GM19452 (cell line): ENCODE data around the gene GPC6.

Experiments used
- ATAC-seq: cut with Tn5 transposase; IDR thresholded peaks from one replicate; pipeline ENCODE4 v1.9.1; 2021; ENCODE audit not compliant: unreplicated experiment

GPC6 gene

DNA sequence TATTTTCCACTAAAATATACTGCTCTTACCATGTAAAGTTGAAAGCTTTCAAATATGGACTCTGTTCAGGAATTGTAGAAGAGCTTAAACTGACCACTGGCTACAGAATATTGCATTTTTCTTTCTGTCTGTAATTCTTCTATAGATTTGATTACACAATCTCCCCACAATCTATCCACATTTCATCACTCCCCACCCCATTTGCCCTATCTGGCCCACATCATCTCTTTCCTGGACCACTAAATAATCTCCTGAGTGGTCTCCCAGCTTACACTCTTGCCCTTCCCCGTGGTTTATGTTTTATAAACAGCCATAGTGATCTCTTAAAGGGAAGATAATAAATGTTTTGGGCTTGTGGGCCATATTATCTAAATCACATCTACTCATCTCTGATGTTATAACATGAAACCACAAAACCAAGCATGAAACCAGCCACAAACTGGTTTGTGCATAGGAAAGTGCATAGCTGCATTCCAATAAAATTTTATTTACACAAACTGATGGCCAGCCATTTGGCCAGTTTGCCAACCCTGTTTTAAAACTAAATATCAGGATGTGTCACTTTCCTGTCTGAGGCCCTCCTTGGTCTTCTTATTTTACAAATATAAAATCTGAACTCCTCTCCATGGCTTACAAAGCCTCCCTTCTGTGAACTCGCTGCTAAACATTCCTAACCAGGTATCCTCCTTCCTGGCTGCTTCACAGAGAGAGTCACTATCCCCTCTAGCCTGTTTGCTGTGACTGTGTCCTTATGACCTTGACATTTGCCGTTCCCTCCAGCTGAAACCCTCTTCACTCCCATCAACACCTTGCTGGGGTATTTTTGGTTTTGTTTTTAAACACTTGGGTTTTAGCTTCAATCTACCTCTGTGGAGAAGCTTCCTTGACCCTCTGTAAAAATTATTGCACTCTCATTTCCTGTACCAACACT, 500.9 kb downstream of the GPC6 start:
- ATAC-seq, result no peak

GRCh38 chr13:93729383-93729782, 502.8 kb downstream of the GPC6 start:
- ATAC-seq, result no peak

DNA sequence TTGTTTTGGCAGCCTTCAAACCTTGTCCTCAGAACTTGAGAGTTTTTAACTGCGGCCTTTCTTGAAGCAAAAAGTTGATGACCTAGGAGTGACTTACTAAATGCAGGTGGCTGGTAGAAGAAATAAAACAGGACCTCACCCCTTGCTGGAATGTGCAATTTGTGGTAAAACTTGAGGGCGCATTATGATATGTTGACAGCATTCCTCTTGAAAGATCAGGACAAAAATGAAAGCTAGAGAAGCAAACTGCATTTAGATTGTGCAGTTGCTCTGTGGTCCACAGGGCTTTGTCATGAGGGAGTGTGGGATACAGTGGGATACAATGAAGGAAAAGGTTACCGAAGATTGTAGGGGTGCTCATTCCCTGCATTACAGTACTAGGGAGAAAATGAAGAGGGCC, 504.2 kb downstream of the GPC6 start:
- no peak for ATAC-seq

DNA sequence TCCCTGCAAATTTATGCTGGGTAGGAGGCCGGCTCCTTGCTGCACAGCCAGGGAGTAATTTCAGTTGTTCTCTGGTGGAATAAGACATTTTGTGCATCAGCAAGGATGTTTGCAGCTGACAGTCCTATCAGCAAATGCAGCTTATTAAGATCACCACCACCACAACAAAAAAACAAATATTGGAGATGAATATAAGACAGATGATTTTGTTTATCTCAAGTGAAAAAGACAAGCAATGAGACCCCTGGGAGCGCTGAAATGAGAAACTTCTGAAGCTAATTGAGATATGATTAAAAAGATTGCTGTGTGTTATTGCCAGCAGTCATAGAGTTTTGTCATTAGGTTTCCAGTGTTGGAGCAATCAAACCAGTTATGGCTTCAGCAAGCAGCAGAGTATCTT, 505.6 kb downstream of the GPC6 start:
- no peak for ATAC-seq

GRCh38 chr13:93736081-93736480, 509.5 kb downstream of the GPC6 start:
- no peak for ATAC-seq

- no peak for ATAC-seq
These were observed 510.3 kb downstream of the GPC6 start for GRCh38 chr13:93736909-93737308.

DNA sequence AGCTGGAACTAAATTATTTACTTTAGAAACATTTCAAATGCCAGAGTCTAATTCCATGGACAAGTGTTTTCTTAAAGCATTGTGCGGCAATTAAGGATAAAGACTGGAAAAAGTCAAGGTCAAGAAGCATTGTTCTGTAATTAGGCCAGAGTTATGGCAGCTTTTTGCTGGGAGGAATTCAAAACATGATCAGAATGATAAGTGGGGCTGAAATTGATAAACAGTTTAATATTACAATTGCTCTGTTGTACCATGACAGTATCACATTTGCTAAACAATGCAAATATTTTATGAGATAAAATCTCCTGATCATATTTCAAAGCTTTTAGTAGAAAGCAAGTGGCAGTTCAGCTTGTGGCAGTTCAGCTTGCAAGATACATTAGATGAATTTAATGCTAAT, 513.7 kb downstream of the GPC6 start:
- no peak for ATAC-seq

GRCh38 chr13:93744033-93744432, 517.4 kb downstream of the GPC6 start:
- no peak for ATAC-seq

- ATAC-seq, result no peak
These were observed 518.3 kb downstream of the GPC6 start for GRCh38 chr13:93744886-93745285.

GRCh38 chr13:93745884-93746283, 519.3 kb downstream of the GPC6 start:
- ATAC-seq, result no peak

- no peak for ATAC-seq
These were observed 520.0 kb downstream of the GPC6 start for GRCh38 chr13:93746589-93746988.

DNA sequence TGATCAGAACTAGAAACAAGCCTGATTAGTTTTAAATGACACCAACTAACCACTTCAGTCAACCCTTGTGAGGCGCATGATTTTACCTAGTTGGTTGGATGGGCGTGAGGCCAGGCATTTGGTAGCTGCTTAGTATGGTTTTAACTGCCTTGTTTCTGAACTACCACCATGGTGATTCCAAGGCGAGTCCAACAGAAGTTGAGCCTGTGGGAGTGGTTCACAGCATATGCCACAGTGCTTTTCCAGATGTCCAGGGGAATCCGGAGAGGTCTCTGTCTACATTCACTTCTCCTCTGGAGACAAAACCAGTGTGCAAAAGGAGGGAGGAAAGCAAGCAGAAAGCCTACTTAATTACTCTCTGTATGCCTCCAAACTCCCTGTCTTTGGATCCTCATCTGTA, 524.1 kb downstream of the GPC6 start:
- ATAC-seq, result no peak

DNA sequence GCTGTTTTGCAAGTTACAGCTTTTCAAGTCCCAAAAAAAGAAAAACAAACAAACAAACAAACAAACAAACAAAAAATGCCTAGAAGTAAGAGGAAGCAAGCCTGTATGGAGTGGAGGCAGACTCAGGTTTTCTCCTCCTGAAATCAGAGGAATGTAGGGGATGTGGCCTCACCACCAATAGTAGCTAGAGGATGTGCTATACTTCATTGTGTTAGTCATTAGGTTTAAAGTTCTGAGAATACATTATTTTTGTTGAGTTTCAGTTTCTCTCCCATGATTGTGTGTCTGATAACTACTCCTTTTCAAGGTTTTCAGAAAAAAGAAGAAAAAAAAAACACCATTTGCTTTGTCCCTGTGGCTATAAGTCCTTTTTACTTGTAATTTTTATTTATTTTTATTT, 524.5 kb downstream of the GPC6 start:
- no peak for ATAC-seq

- ATAC-seq, result no peak
These were observed 525.9 kb downstream of the GPC6 start for GRCh38 chr13:93752541-93752940.

DNA sequence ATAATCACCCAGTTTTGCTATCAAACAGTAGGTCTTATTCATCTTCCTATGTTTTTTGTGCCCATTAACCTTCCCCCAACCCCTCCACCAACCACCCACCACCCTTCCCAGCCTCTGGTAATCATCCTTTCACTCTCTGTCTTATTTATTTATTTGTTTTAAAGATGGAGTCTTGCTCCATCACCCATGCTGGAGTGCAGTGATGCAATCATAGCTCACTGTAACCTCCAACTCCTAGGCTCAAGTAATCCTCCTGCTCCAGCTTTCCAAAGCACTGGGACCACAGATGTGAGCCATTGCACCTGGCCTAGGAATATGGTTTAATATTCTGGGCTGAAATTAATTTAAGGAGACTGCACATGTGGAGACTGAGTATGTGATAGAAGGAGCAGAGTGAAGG, 527.0 kb downstream of the GPC6 start:
- no peak for ATAC-seq

DNA sequence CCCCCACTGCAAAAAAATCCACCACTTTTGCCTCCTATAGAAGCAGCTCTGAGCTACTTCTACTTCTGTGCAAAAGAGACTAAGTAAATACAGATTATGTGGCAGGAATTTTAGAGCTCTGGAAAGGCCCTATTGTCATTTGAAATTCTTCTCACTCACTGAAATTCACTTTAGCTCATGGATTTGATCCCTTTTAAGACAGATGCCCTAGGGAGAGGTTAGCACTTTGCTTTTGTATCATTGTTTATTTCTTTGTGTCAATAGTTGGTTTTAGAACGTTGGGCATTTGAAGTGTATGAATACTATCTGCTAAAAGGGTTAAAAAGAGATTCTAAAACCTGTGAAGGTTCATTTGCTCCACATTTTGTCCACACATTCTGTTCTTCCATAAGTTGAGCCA, 528.7 kb downstream of the GPC6 start:
- no peak for ATAC-seq

DNA sequence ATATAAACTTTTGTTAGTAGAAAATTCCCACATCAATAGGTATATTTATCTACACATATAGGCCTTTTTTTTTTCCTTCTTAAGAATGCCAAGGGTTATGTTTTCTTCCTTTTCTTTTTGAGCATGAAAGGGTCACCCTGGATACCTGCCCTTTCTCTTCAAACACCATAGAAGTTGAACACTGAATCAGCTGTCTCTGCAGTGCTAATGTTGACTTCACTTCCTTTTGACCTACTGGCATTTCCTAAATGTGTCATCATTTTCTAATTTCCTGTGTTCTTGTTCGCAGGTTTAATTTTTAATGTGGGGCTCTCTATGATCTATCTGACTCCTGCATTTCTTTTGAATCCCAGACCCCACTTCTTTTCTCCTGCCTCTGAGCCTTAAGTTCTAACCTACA, 532.0 kb downstream of the GPC6 start:
- no peak for ATAC-seq

DNA sequence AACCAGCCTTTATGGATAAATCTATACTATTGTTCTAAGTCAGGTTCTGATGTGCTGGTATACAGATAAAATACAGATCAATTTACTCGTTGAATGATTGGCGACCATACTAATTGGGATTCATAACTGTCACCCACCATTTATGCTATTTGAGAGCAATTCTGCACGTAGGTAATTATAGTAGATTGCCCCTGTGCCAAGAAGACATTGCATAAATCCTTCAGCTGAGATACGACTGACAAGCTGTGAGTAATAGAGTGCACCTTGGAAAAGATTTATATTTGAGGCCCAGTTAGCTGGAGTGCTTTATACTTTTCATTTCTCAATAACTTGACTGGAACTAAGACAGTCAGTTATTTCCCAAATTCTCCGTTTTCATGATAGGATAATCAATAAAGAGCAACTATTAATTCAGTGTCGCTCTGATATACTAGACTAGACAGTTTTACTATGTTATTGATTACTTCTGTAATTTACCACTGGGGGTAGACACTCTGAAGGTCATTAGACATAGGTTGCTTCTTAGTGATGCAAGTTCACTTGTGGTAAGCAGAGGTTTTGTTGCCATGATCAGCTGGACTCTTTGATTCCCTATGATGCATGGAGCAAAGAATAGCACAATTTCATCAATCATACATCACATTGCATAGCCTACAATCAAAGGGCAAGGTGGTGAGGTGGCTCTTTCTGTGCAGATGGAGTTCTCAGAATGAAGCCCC, 536.3 kb downstream of the GPC6 start:
- no peak for ATAC-seq

GRCh38 chr13:93765062-93765461, 538.5 kb downstream of the GPC6 start:
- no peak for ATAC-seq

DNA sequence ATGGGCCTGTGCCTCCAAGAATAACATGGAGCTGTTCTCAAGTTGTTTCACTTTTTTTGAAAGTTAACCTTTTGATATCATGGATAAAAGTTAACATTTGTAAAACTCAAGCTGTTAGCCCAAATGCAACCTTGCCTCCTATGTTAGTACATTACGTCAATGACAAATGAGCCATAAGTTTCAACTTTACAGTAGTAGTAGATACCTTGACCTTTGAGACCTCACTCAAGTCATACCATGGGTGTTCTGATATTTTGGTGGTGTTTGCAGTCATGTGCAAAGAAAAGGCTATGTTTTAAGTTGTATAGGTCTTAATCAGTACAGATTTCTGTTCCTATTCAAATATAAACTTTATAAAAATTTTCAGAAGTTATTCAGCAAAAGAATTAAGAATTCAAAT, 539.2 kb downstream of the GPC6 start:
- ATAC-seq, result no peak

DNA sequence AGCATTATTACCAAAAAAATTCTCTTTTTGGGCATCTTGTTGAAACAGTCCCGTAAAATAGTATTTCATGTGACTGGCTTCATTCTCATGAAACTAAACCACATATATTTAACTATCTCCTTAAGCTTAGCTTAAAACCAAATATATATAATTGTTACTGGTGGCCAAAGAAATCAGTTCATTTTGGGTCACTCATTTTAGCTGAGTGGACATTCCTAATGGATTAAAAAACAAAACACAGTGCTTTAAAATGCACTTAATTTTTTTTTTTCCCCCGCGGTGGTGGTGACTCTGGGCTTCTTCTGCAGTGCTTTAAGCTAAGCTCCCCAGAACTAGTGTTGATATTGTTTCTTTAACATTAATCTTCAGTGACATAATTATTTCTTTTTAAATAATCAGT, 540.1 kb downstream of the GPC6 start:
- no peak for ATAC-seq

DNA sequence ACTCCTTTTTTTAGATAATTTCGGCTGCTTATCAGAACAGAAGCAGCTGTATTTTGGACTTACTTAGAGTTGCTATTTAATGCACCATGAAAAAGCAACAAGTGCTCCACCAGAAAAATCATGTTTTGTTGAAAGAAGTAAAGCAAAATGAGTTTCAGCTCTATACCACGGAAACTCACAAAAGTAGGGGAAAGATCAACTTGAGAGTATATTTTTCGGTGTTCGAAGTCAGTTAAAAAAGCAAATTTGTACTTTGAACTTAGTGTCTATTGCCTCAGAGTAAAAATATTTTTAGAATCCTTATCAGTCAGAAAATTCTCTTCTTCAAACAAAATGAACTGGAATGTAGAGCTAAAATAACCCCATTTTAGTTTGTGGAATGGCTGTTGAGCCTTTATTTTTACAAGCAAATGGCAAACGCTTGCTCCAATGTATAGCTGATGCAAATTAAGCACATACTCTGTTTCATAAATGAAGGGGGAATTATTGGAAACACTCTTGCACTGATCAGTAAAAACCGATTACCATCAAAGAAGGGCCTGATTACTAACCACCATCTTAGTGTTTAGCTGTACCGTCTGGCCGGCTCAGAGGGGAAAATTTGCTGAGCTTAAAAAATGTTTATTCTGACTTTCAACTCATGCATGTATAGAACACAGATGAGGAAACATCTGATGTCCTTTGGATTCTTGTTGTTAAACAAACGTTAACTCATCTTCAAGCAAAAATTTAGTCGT, 540.7 kb downstream of the GPC6 start:
- no peak for ATAC-seq
